Stimulated activated CD4-positive, alpha-beta T cell treated with anti-CD3 and anti-CD28 coated beads, TNF-alpha, amount 100 ng/mL, for 24 hours (primary cell): ENCODE data around the gene LCAT.
A peak's percentile ranks its signal among the peaks of the same experiment; 100 is the strongest.

Experiments used
- DNase-seq, 3 experiments: peaks; one replicate each; pipeline ENCODE4 v3.0.0-alpha.2; 2020; ENCODE audit warnings: low read depth in 3 of 3

Gene LCAT

GRCh38 chr16:67968400-67969253 is 24.7 kb upstream of the LCAT start, which contains the start of gene SLC12A4:
SLC12A4 (minus strand) TSS chr16:67968637; CDS start chr16:67968553, 84 bp downstream.
- DNase-seq = peak; percentile 68 to 91 (median 80)

- peak in 1 of 3 experiments; percentile 39 for DNase-seq
Observed at GRCh38 chr16:67967958-67968399, 24.1 kb upstream of the LCAT start.

- no peak for DNase-seq
Observed at GRCh38 chr16:67967183-67967957, 23.4 kb upstream of the LCAT start.

DNA sequence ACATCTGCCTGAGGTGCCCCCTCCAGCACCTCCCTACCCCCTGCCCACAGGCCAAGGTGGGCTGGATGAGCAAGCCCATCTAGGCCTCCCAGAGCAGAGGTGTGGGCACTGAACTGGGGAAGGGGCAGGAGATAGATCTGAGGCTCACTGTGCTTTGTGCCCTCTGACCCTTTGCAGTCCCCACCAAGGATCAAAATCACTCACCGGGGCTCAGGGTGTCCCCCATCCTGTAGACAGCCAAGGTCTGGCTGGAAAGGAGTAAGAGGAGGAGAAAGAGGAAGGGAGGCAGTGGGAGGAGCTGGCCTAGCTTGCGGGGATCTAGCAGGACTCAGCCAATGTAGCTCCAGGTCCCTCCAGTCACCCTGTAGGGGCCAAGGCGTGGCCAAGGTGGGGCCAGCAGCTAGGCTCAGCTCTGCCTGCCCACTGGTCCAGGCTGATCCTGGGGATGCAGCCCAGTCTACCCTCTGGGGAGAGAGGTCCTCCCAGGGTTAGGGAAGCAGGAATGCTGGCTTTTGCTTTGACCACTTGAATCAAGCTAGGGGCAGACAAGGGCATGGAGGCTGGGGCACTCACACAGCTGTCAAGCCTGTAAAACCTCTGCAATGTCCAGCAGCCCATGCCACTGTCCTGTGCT is 22.7 kb upstream of the LCAT start:
- DNase-seq = no peak

- DNase-seq = no peak
Observed at GRCh38 chr16:67965668-67966548, 22.0 kb upstream of the LCAT start.

DNA sequence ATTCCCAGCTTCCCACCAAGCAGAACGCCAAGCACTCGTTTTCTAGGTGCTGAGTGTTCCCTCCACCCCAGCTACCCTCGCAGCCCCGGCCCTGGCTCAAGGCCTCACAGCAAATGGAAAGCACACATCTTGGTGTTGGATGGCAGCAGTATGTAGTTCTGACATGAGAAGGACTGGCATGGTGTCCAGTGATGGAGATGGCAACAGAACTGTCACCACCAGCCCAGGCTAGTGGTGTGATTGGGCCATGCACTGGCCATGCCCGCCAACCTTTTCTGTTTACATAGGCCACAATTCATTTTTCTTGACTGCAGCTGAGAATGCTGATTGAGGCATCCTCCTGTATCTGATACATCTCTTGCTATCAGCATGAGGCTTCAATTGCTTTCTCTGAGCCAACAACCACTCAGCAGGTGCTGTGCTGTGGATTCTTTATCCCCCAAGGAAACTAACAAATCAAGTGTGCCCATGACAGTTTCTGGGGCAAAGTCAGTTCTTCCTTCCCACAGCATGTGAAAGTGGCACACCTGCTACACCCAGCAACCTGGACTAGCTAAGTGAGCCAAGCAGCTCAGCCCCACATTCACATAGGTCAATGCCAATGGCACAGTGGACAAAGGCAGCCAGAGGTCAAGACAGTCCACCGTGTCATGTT is 20.7 kb upstream of the LCAT start:
- DNase-seq = no peak

- no peak for DNase-seq
Observed at GRCh38 chr16:67963662-67964321, 19.9 kb upstream of the LCAT start.

GRCh38 chr16:67963292-67963661 is 19.4 kb upstream of the LCAT start:
- DNase-seq = no peak

DNA sequence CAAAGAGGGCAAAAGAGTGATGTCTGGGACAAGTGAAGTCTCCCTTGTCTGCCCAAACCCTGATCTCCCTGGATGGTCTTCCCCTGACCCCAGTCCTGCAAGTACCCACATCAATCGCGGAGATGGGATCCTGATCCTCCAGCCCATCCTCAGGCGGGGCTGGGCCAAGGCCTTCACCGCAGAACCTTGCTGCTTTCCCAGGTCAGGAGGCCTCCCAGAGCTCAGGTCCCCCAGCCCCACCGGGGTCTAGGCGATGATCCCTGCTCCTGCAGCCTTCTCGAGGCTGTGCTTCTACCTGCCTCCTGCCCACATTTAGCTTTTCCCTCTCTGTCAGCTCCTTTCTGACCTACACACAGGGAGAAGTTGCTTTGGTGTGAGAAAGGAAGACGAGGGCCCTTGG is 18.2 kb upstream of the LCAT start:
- no peak for DNase-seq

GRCh38 chr16:67961551-67961957 is 17.6 kb upstream of the LCAT start:
- DNase-seq = no peak

DNA sequence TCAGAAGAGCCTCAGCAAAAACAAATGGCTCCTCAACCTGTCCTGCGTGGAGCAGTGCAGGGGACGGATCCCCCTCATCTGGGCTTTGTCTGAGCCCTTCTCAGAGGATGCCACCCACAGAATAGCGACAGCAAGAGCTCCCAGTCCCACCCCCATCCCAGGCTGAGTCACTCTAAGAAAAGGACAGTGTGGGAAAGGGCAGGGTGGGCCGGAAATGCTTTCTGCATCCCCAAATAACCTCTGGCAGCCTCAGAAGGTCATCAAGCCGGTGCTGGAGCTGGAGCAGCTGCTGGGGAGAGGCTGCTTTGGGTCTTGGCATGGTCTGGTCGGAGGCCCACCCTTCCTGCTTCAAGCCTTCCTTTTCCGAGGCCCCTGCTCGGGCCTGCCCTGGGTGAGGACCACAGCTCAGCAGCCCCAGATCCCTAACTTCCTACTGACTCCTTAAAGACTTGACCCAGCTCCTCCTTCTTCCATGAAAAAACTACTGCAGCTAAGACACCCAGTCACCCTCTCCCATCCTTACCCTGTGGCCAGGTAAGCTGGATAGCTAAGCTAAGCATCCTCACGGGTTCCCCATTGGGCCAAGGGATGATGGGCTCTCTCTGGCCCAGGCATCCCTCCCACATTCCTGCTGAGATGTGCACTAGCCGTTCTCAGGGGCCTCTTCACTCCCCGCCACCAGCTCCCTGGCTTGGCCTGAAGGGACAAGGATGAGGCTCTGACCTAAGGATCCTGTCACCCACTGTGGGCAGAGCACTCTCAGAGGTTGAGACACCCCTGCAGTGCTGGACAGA is 15.8 kb upstream of the LCAT start:
- DNase-seq = no peak

DNA sequence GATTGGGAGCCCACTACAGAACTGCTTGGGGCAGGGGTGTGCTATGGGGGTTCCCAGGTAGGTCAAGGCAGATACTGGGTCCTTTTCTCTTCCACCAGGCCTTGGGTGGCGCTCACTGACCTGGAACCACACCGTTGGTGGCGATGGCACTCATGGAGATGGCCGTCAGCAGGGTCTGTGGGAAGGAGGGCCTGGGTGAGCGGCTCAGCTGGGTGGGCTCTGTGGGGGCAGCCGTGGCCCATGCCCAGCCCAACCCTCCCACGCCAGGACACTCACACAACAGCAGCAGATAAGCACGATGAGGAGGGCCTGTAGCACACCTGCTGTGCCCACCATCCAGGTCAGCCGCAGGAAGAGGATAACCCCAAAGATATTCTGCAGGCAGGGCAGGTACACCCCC is 13.7 kb upstream of the LCAT start:
- no peak for DNase-seq

- DNase-seq = no peak
Observed at GRCh38 chr16:67954421-67955196, 10.7 kb upstream of the LCAT start.

DNA sequence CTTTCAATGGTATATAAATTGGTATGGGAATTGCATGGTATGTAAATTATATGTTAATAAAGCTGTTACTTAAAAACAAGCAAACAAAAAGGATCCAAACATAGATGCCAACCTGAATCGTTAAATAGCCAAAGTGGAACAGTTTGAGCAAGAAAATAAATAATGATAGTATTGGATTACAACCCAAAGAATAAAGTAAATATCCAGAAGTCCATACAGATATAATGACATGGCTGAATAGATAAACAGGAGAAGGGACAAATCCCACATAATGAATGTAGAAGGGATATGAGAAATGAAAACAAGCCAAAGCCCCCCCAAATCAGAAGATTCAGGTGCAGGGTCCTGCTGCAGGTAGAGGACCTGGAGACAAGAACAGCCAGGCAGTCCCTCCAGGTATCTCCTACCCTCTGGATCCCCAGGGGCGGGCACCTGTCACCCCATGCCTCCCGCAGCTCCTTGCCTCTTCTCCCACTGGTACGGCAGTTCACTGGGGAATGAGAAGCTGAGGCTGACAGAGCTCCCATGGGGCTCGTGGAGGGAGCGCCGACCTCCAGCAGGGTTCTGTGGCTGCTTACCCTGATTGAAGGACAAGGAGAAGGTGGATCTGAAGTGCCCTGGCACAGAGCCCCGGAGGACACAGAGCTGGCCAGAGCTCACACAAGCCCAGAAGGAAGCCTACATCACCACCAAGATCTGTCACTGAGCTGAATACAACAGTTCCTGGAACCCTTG is 9.9 kb upstream of the LCAT start:
- DNase-seq = no peak

- no peak for DNase-seq
Observed at GRCh38 chr16:67951485-67951884, 7.6 kb upstream of the LCAT start.

DNA sequence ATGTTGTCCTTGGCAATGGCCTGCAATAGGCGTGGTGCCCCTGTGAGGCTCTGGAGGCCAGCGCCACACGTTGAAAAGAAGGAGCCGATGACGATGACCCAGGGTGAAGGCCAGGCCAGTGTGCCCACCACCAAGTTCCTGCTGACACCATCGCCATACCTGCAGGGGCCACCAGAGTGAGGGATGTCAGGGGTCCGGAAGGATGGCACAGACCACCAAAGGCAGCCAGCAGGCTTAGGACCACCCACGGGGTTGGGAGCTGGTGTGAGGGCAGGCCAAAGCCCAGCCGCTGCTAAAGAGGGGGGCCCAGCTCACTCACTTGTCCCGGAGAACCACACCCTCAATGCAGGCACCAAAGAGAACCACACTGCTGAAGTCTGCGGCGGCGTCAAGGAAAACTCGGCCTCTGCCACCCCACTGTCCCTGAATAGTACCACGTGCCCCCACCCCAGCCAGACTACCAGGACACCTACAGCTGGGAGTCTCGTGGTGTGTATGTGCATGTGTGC is 6.5 kb upstream of the LCAT start:
- DNase-seq = no peak

GRCh38 chr16:67949645-67950044 is 5.7 kb upstream of the LCAT start:
- DNase-seq = no peak

DNA sequence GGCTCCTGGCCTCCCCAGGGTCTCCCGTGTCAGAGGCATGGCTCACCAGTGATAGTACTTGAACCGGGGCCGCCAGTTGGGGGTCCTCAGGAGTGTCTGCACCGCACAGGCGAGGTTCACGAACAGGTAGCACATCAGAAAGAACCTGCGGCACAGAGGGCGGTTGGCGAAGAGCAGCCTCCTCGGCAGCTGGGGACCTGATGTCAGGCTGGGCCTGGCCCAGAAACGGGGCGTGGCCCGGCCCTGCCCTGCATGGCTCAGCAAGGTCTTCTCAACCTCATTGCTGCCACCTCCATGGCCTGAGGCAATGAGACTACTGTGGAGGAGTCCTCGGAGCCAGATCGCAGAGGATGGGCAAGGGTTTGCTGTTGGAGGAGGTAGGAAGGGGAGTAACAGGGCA is 4.1 kb upstream of the LCAT start:
- no peak for DNase-seq
